CD1c-positive myeloid dendritic cell (primary cell): ENCODE measurements around the gene ADPRHL1.

ENCODE experiments used
- DNase-seq: peaks from one replicate; pipeline ENCODE4 v3.0.0-alpha.2; 2016; ENCODE audit errors: extremely low spot score

ADPRHL1 gene

DNA sequence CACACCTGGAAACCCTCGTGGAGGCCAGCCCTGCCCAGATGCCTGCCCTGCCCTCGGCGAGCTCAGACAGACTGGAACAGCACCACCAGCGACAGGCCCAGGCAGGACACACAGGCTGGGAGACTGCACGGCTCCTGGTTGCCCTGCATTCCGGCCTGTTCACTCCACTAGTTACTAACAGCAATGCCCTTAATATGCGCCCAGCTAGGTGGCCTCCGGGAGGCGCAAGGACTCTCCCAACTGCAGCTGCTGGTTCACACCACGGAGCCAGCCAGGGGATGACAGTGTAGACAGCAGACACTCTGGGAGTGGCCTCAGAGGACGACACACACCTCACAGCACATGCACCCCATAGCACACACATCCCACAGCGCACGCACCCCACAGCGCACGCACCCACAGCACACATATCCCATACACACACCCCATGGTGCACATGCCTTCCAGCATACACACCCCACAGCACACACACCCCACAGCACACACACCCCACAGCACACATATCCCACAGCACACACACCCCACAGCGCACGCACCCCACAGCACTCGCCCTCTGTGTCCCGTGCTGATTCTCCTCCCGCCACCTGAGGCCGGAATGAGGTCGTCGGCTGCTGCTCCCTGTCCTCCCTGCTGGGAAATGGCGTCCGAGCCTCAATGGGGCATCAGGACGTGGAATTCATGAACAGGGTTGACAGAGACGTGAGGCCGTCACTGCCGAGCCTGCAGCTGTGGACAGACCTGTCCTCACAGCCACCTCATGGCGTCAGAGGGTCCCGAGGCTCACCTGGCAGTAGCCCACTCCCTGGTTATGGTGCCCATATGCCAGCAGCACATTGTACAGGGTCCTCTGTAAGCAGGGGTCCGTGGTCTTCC lies 103.0 kb downstream of the ADPRHL1 start:
- no peak for DNase-seq
